ENCODE data around the gene CYBB.

DNA sequence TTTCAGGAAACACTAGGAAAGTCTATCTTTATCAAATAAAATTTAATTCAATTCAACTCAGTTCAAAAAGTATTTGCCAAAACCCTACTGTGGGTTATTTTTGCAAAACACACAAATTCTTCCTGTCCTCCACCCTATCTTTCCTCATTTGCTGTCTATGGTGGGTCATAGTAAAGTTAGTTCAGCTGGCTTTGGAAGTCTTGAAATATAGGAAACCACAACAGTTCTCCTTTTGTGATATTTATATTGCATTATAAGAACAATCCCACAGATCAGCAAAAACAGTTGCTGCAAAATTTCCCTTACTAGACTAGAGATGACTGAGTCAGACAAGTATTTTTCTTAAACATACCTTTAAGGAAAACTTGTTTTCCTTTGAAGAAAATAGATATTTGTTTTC lies 22.2 kb downstream of the CYBB start:
- TF ChIP-seq, protein P1, sequence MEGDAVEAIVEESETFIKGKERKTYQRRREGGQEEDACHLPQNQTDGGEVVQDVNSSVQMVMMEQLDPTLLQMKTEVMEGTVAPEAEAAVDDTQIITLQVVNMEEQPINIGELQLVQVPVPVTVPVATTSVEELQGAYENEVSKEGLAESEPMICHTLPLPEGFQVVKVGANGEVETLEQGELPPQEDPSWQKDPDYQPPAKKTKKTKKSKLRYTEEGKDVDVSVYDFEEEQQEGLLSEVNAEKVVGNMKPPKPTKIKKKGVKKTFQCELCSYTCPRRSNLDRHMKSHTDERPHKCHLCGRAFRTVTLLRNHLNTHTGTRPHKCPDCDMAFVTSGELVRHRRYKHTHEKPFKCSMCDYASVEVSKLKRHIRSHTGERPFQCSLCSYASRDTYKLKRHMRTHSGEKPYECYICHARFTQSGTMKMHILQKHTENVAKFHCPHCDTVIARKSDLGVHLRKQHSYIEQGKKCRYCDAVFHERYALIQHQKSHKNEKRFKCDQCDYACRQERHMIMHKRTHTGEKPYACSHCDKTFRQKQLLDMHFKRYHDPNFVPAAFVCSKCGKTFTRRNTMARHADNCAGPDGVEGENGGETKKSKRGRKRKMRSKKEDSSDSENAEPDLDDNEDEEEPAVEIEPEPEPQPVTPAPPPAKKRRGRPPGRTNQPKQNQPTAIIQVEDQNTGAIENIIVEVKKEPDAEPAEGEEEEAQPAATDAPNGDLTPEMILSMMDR (IDR thresholded peaks at IDR 0.05) = no peak
- TF ChIP-seq POLR2A (IDR thresholded peaks at IDR 0.05) = no peak

Measured in testis (tissue), 2 donors.